Neutrophil (primary cell): ENCODE data around the gene PRKN.

Experiments
- H3K27ac ChIP-seq: fragments of 200-600 bp; sonication (generic); 2 replicates; pipeline ENCODE4 v1.5.1; 2016; ENCODE audit warnings: mild to moderate bottlenecking, moderate library complexity
- H3K27me3 ChIP-seq: fragments of 200-600 bp; sonication (generic); 2 replicates; pipeline ENCODE4 v1.6.0; 2016; ENCODE audit warnings: mild to moderate bottlenecking
- H3K36me3 ChIP-seq: fragments of 200-600 bp; sonication (generic); 2 replicates; pipeline ENCODE4 v1.5.1; 2017
- H3K4me1 ChIP-seq, 2 experiments: fragments of 200-600 bp in 1 of 2; sonication (generic) in 1 of 2; 1 replicate in 1 of 2; 2 replicates in 1 of 2; pipeline versions ENCODE4 v1.5.1 to v1.6.1; 2013 to 2016; ENCODE audit warnings: low read depth in 1 of 2, low read length in 1 of 2, mild to moderate bottlenecking in 1 of 2, moderate library complexity in 1 of 2; ENCODE audit not compliant: control insufficient read depth in 1 of 2, insufficient read depth in 1 of 2
- H3K4me3 ChIP-seq, 2 experiments: fragments of 200-600 bp in 1 of 2; sonication (generic) in 1 of 2; 1 replicate in 1 of 2; 2 replicates in 1 of 2; pipeline ENCODE4 v1.5.1; 2013 to 2016; ENCODE audit warnings: low read depth in 1 of 2, low read length in 1 of 2, mild to moderate bottlenecking in 1 of 2, moderate library complexity in 1 of 2
- H3K9me3 ChIP-seq: fragments of 200-600 bp; sonication (generic); 2 replicates; pipeline ENCODE4 v1.5.1; 2016
- TF ChIP-seq, protein P1 (sequence below): fragments of 200-600 bp; sonication (generic); IDR thresholded peaks from 2 replicates; pipeline ENCODE4 v1.5.1; 2016; ENCODE audit warnings: antibody characterized with exemption

The PRKN gene

DNA sequence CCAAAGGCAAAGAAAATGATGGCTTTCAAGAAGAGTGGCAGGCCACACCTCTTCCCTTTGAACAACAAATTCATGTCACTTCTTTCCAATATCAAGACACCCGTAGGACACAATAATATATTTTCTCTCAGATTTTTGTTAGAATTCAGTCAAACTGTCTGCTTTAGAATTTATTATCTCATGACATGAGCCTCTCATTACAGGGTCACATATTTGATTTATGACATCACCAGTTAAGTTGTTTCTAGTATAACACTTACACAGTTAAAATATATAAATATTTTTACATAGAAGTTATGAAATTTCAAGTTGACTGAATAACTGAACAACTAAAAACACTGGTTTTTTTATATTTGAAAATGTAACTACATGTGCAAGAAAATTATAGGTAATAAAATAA lies 1133.2 kb downstream of the PRKN start:
- no peak overlapping the region for H3K4me3 ChIP-seq
- no peak overlapping the region for H3K27ac ChIP-seq
- H3K27me3 ChIP-seq: no peaks in the 10 kb centered on the region
- TF ChIP-seq, protein P1, sequence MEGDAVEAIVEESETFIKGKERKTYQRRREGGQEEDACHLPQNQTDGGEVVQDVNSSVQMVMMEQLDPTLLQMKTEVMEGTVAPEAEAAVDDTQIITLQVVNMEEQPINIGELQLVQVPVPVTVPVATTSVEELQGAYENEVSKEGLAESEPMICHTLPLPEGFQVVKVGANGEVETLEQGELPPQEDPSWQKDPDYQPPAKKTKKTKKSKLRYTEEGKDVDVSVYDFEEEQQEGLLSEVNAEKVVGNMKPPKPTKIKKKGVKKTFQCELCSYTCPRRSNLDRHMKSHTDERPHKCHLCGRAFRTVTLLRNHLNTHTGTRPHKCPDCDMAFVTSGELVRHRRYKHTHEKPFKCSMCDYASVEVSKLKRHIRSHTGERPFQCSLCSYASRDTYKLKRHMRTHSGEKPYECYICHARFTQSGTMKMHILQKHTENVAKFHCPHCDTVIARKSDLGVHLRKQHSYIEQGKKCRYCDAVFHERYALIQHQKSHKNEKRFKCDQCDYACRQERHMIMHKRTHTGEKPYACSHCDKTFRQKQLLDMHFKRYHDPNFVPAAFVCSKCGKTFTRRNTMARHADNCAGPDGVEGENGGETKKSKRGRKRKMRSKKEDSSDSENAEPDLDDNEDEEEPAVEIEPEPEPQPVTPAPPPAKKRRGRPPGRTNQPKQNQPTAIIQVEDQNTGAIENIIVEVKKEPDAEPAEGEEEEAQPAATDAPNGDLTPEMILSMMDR: no peak
- no peaks in the 10 kb centered on the region for H3K4me1 ChIP-seq
- no peaks in the 10 kb centered on the region for H3K36me3 ChIP-seq
- H3K9me3 ChIP-seq: no peaks in the 10 kb centered on the region

DNA sequence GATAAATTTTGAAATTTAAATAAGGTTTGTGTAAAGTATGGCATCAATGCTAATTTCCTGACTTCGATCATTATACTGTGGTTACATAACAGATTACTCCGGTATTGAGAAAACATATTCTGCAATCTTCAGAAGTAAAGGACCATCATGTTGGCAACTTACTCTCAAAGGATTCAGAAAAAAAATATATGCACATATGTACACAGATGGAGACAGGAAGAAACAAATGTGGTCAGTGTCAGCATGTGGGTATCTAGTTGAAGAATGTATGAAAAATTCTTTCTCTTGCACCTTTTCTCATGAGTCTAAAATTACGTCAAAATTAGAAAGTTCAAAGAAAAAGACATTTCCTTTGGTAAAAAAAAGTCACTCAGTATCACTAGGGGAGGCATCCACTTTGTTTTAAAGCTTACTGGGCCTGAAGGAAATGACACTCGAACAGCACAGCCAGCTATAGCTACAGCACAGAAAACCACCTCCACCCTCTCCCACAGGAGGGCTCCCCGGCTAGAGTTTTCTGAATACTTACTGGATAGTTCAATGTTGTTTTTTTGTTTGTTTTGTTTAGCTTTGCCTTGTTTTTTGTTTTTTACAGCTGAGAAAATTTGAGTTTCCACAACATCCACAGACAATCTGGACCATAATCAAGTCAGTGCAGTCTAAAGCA lies 1136.5 kb downstream of the PRKN start:
- no peaks in the 10 kb centered on the region for H3K36me3 ChIP-seq
- no peaks in the 10 kb centered on the region for H3K4me1 ChIP-seq
- H3K9me3 ChIP-seq: no peaks in the 10 kb centered on the region
- no peak overlapping the region for H3K27ac ChIP-seq
- no peak overlapping the region for H3K4me3 ChIP-seq
- H3K27me3 ChIP-seq: no peaks in the 10 kb centered on the region
- TF ChIP-seq, protein P1: no peak

DNA sequence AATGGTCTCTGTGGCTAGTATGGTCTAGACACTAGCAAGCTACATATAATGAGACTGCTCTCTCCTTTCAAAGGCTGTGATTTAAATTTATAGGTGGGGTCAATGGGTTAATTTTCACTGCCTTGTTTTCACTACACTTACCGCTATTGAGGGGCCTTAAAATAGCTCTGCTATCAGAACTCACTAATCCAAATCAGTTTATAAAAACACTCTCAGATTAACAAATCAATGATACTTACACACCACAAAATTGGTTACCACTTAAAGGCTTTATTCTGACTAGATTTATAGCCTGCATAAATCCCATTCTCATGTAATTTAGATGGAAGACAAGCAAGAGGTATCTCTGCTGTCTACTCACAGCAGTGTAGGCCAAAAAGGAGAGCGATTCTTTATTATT lies 1140.7 kb downstream of the PRKN start:
- no peaks in the 10 kb centered on the region for H3K27me3 ChIP-seq
- no peaks in the 10 kb centered on the region for H3K9me3 ChIP-seq
- TF ChIP-seq, protein P1: no peak
- no peaks in the 10 kb centered on the region for H3K4me1 ChIP-seq
- no peak overlapping the region for H3K4me3 ChIP-seq
- no peaks in the 10 kb centered on the region for H3K36me3 ChIP-seq
- H3K27ac ChIP-seq: no peak overlapping the region

DNA sequence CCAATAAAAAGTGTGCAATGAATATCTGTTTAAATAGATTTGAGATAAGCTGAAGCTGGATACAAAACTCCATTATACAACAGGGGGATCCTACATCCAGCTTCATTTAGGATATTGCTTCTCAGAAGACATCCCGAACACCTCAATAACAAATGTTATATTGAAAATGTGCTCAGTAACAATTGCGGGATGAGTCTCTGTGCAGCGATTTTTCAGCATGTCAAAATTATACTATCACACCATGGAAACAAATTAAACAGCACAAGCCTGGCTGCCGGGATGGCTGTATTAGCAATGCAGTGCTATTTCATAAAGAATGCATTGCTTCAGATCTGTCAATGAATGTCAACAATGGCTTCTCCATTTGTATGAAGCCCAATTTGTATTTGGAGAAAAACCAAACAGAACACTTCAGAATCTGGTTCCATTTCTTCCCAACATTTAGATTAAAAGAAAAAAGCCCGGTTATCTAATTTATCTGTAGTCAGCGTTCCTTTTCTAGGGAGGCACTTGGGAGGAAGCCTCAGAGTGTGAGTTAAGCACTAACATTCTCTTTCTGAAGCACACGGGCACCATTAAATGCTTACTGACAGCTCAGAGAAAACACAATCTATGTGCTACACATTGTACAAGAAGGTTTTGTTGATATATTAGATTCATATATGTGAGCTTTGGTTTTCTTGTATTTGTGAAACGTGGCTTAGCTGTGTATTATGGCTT lies 1142.8 kb downstream of the PRKN start:
- Histone ChIP-seq H3K4me3 (no peak overlapping the region), H3K27ac (no peak overlapping the region), H3K4me1 (no peaks in the 10 kb centered on the region), H3K9me3 (no peaks in the 10 kb centered on the region), H3K36me3 (no peaks in the 10 kb centered on the region), H3K27me3 (no peaks in the 10 kb centered on the region)
- TF ChIP-seq, protein P1: no peak

DNA sequence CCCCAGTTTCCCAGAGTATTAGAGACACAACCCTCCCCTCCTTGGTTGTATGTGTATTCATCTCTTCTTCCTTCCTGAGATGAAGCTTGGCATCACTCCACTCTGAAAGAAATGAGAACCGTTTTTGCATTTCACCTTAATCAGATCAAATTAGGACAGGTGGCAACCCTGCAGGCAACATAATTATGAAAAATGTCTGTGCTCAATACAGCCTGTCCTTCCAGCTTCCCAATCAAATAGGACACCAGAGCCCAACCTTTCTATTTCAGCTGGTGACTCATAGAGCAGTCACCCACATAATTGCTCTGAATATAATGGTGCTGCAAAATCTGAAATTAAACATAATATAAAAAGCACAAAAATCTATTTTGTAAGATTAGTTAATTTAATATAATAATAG lies 1143.5 kb downstream of the PRKN start:
- H3K36me3 ChIP-seq: no peaks in the 10 kb centered on the region
- H3K27me3 ChIP-seq: no peaks in the 10 kb centered on the region
- no peaks in the 10 kb centered on the region for H3K9me3 ChIP-seq
- no peak overlapping the region for H3K4me3 ChIP-seq
- no peaks in the 10 kb centered on the region for H3K4me1 ChIP-seq
- no peak overlapping the region for H3K27ac ChIP-seq
- TF ChIP-seq, protein P1: no peak
